DLD1 (cell line): ENCODE results near the gene PSMD13.
"Not testable (repeated sequence)": the region's sequence is repeated elsewhere in the genome, so short reads cannot be mapped to it uniquely, and the experiment has no call there.

ENCODE experiments used
- in situ Hi-C: cut with HindIII; loops from 2 replicates; pipeline ENCODE4 v1.10.0; 2017; ENCODE audit warnings: low sequenced_read_pairs

The PSMD13 gene

GRCh38 chr11:216081-216974, 20.4 kb upstream of the PSMD13 start:
- in situ Hi-C loops, result no loop called here

- in situ Hi-C loops, result no loop called here
Measured at GRCh38 chr11:217704-218103, 19.1 kb upstream of the PSMD13 start.

DNA sequence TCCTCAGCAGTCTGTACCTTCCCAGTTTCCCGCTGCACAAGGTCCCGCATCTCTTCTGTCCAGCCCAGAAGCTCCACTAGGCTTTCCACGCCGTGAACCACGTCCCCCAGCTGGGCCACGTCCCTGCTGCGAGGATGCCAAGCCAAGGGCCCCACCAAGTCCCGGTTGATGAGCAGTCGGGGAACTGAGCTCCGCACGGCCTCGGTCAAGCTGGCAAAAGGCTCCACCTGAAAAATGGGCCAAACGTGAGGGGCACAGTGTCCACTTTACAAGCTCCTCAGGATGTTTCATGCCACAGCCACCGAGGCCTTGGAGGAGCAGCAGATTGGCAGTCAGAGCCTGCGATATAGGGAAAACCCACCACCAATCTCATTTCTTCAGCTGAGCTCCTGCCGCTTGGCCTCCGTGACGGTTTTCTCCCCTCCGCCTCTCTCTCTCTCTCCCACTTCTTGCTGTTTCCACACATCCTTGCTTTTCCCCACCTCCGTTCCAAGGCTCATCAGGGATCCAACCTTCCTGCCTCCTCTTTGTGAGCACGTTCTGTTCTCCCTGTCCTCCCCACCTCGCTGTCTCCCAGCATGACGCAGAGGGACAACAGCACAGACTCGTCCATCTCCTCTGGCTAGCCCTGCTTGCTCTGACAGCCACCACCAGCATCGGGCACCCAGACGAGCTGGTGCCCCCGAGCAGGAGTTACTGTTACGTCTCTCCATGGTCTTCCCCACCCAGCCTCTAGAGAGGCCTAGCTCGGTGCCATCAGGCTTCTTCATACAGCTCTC, 17.8 kb upstream of the PSMD13 start:
- in situ Hi-C loops, result no loop called here

DNA sequence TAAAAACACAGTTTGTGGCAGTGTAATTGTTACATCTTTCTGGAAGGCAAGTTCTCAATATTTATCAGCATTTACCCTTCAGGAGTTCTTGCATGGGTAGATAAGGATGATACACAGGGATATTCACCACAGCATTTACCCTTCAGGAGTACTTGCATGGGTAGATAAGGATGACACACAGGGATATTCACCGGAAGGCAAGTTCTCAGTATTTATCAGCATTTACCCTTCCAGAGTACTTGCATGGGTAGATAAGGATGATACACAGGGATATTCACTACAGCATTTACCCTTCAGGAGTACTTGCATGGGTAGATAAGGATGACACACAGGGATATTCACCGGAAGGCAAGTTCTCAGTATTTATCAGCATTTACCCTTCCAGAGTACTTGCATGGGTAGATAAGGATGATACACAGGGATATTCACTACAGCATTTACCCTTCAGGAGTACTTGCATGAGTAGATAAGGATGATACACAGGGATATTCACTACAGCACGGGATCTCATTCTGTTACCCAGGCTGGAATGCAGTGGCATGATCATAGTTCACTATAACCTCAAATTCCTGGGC, 16.0 kb upstream of the PSMD13 start:
- in situ Hi-C loops, result not testable (repeated sequence)

- in situ Hi-C loops, result no loop called here
Measured at GRCh38 chr11:221539-221938, 15.2 kb upstream of the PSMD13 start.

GRCh38 chr11:221998-222789, 14.6 kb upstream of the PSMD13 start:
- in situ Hi-C loops, result no loop called here

- in situ Hi-C loops, result no loop called here
Measured at GRCh38 chr11:223026-223789, 13.6 kb upstream of the PSMD13 start.

DNA sequence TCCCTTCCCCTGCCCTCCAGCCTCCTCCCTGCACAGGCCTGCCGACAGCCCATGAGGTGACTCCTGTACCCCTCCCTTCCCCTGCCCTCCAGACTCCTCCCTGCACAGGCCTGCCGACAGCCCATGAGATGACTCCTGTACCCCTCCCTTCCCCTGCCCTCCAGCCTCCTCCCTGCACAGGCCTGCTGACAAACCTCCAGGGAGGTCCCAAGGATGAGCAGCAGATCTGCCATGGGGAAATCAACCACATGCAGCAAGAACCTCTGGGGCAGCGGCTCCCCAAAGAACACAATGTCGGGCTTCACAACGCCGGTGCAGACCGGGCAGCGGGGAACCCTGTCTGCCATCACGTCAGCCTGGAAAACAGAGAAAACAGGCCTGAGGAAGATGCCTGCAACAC, 12.9 kb upstream of the PSMD13 start:
- in situ Hi-C loops, result no loop called here

DNA sequence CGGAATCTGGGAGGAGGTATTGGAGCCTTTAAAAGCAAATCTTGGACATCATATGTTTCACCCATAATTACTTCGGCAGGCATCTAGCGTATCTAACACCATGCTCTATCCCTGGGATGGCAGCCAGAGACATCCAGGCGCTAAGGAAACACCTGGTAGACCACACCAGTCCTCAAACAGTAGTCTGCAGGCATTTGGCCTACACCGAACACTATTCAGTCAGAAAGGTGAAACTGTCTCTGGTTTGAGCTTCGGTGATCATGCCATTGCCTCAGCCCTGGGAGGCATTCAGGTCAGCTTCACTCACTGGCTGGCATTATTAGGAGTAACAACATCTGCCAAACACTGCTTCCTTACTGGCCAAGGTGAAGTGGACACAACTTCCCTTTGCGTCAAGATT, 12.4 kb upstream of the PSMD13 start:
- in situ Hi-C loops, result no loop called here

DNA sequence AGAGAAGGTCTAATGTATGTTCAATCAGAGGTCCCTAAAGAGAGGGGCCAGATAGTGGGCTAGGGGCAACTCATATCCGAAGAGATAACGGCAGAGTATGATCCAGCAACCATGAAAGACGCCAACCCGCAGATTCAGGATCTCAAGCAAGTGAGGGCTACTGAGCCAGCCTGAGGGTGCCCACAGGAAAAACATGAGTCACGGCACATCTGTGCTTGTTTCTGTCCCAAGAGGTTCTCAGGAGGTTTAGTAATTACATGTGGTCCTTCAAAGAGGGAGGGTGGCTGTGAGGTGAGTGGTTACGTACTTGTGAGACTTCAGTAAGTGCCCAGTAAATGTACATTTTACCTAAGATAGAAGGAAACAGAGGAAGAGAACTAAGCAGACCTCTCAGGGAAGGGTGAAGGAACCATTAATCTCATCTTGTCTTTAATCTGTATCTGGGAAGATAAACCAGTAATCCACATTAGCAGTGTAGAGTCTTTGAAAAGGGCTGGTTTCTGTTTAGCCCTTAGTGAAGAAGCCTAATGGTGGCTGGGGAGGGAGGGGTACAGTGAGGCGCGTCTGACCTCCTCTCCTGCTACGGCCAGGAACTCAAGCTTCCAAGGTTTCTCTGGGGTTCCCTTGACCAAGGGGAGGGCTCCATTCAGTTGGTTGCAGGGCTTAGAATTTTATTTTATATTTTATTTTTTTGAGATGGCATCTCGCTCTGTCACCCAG, 10.9 kb upstream of the PSMD13 start:
- in situ Hi-C loops, result no loop called here

GRCh38 chr11:227824-228379, 8.9 kb upstream of the PSMD13 start:
- in situ Hi-C loops, result no loop called here

GRCh38 chr11:230431-230830, 6.3 kb upstream of the PSMD13 start:
- in situ Hi-C loops, result no loop called here

GRCh38 chr11:232783-233565, 3.8 kb upstream of the PSMD13 start:
- in situ Hi-C loops, result no loop called here

- in situ Hi-C loops, result no loop called here
Measured at GRCh38 chr11:235180-235579, 1.6 kb upstream of the PSMD13 start.

DNA sequence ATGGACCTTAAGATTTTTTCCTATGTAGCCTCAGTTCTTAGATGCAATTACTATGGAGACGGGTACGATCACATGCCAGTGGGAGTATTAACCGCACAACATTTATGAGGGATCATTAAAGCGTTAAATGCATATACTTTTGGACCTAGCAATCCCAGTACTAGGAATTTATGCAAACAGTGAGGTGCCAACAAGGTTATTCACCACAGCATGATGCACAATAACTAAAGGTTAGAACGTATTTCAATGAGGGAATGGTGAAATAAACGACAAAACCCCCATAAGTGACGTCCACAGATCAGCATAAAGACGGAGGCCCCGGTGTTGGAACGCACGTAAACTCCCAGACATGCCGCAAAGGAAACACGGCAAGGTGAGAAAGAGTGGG, 1.2 kb upstream of the PSMD13 start:
- in situ Hi-C loops, result no loop called here

DNA sequence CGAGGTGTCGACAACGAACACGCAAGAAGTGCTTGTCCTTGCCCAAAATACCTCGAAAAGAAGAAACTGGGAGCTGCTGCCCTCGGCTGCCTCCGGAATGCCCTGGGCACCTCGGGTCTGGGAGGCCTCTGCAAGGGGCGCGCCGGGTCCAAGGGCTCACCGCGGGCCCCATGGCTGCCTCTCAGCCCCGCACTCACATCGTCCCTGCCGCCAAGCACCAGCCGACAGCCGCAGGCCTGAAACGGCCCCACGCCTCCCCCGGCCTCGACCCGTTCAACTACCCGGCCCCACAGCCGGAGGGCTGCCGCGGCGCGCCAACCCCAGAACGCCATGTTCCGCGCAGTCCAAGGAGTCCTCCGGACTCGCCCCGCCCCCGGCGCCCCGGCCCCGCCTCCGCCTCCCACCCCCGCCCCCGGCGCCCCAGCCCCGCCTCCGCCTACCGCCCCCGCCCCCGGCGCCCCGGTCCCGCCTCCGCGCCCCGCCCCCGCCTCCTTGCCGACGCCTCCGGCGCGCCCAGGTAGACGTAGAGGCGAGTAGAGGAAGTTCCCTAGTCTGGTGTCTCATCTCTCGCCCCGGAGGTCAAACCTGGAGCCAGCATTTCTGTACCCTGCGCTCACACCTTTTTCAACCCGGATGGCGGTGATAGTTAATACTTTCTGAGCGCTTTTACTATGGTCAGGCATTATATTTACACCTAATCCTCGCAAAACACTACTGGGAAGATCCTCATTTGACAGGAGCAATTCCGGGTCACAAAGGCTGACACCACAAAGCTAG, 591 bp upstream of the PSMD13 start, which contains the start of gene SIRT3:
TSS of gene SIRT3 (minus strand) at position 346 of the 777 bp plus-strand sequence. CDS start at position 332, 14 bp downstream.
- in situ Hi-C loops, result no loop called here

DNA sequence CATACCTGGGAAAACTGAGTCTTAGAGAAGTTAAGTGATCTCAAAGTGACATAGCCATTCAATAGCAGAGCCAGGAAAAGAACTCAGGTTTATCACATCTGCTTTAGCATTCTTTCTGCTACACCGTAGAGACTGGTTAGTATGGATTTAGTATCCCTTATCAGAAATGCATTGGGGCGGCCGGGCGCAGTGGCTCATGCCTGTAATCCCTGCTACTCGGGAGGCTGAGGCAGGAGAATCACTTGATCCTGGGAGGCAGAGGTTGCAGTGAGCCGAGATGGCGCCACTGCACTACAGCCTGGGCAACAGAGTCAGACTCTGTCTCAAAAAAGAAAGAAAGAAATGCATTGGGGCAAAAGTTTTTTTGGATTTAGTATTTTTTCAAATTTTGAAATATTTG, 1.6 kb downstream of the PSMD13 start:
- in situ Hi-C loops, result not testable (repeated sequence)

GRCh38 chr11:240315-240714, 3.5 kb downstream of the PSMD13 start:
- in situ Hi-C loops, result no loop called here
